Muscle layer of duodenum (tissue), 2 donors: ENCODE results near the gene PRAMEF17.
"Not testable (repeated sequence)": the region's sequence is repeated elsewhere in the genome, so short reads cannot be mapped to it uniquely, and the experiment has no call there.

ENCODE experiments used
- H3K27ac ChIP-seq: one replicate; pipeline ENCODE4 v1.7.0; 2013; ENCODE audit warnings: mild to moderate bottlenecking, low read length
- H3K27me3 ChIP-seq: one replicate; pipeline ENCODE4 v1.7.0; 2013; ENCODE audit warnings: low read depth, mild to moderate bottlenecking, control low read depth, low read length
- H3K36me3 ChIP-seq, 2 donors: one replicate each; pipeline ENCODE4 v1.7.0; 2013; ENCODE audit warnings: low read length in 2 of 2, control low read depth in 1 of 2, mild to moderate bottlenecking in 1 of 2; ENCODE audit not compliant: insufficient read depth in 2 of 2, control insufficient read depth in 1 of 2
- H3K4me1 ChIP-seq, 2 donors: one replicate each; pipeline ENCODE4 v1.7.0; 2013; ENCODE audit warnings: low read length in 2 of 2, mild to moderate bottlenecking in 2 of 2, control low read depth in 1 of 2, moderate library complexity in 1 of 2; ENCODE audit not compliant: insufficient read depth in 2 of 2, control insufficient read depth in 1 of 2
- H3K4me3 ChIP-seq, 2 donors: one replicate each; pipeline ENCODE4 v1.7.0; 2013; ENCODE audit warnings: low read length in 2 of 2, low read depth in 1 of 2, mild to moderate bottlenecking in 1 of 2
- H3K9me3 ChIP-seq, 2 donors: one replicate each; pipeline ENCODE4 v1.7.0; 2013; ENCODE audit warnings: low read length in 2 of 2, control low read depth in 1 of 2, mild to moderate bottlenecking in 1 of 2; ENCODE audit not compliant: control insufficient read depth in 1 of 2
- donor health status: healthy.

Gene PRAMEF17

DNA sequence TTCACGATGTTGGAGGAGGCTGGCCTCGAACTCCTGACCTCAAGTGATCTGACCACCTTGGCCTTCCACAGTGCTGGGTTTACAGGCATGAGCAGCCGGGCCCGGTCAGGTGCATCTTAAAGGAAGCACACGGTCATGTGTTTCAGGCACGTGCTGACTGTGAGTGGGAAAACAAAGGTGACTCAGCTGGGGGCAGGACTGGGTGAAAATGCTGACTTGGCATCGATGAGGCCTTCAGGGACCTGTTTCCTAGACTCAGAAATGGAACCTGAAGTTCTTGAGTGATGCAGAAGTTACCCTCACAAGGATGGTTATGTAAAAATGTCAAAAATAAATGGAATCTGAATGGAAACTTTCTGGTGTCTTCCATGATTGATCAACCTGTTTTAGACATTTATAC, 3.6 kb downstream of the PRAMEF17 start:
- H3K27me3 ChIP-seq, H3K9me3 ChIP-seq, H3K4me1 ChIP-seq, H3K36me3 ChIP-seq, H3K4me3 ChIP-seq, H3K27ac ChIP-seq: not testable (repeated sequence)

DNA sequence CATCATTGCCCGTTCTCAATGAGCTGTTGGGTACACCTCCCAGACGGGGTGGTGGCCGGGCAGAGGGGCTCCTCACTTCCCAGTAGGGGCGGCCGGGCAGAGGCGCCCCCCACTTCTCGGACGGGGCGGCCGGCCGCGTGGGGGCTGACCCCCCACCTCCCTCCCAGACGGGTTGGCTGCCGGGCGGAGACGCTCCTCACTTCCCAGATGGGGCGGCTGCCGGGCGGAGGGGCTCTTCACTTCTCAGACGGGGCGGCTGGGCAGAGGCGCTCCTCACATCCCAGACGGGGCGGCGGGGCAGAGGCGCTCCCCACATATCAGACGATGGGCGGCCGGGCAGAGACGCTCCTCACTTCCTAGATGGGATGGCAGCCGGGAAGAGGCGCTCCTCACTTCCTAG, 5.3 kb downstream of the PRAMEF17 start:
- H3K36me3 ChIP-seq, H3K27ac ChIP-seq, H3K4me3 ChIP-seq, H3K4me1 ChIP-seq, H3K27me3 ChIP-seq, H3K9me3 ChIP-seq: not testable (repeated sequence)

DNA sequence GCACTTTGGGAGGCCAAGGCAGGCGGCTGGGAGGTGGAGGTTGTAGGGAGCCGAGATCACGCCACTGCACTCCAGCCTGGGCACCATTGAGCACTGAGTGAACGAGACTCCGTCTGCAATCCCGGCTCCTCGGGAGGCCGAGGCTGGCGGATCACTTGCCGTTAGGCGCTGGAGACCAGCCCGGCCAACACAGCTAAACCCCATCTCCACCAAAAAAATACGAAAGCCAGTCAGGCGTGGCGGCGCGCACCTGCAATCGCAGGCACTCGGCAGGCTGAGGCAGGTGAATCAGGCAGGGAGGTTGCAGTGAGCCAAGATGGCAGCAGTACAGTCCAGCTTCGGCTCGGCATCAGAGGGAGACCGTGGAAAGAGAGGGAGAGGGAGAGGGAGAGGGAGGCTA, 5.9 kb downstream of the PRAMEF17 start:
- H3K9me3 ChIP-seq, H3K4me1 ChIP-seq, H3K36me3 ChIP-seq, H3K27me3 ChIP-seq, H3K27ac ChIP-seq, H3K4me3 ChIP-seq: not testable (repeated sequence)

DNA sequence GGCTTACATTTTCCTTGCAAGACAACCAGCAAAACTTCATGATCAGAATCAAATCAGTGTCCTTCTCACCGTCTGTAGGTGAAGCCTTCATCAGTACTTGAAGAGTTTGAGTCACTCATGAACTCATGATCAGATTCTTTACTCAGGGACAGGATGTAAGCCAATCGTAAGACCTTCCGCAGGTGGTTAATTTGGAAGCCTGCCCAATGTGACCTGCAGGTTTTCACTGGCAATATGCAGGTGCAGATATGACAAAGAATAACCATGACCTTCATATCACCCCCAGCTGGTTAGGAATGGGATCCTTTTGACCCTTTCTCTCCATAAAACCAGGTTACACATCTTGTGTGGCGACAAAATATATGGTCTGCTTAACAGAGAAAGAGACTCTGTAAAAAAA, 18.4 kb downstream of the PRAMEF17 start:
- H3K4me3 ChIP-seq = no peak overlapping the region
- no peaks in the 10 kb centered on the region for H3K36me3 ChIP-seq
- peaks cover 0 to 3% of the 10 kb centered on the region in 2 donors for H3K9me3 ChIP-seq
- no peak overlapping the region for H3K27ac ChIP-seq
- no peaks in the 10 kb centered on the region for H3K4me1 ChIP-seq
- H3K27me3 ChIP-seq = no peaks in the 10 kb centered on the region

DNA sequence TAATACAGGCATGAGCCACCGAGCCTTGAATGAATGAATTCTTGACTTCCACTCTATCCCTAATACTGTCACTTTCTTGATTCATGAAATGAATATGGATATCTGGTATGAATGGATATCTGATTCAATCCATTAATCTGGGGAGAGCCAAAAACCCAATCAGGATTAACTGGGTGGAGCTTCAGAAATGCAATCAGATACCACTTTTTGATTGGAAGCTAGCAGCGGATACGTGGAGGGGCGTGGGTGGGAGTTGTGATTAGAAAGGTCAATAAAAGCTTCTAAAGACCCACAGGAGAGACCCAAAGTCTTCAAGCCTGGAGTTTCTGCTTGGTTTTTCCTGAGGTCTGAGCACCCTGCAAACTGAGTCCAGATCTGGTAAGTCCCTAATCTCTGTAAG, 20.7 kb downstream of the PRAMEF17 start, which contains the start of gene PRAMEF20:
TSS of gene PRAMEF20 (plus strand) at position 301 of the 400 bp plus-strand sequence. CDS start 5,905 bp downstream, outside the sequence.
- not testable (repeated sequence) for H3K27me3 ChIP-seq, H3K36me3 ChIP-seq

DNA sequence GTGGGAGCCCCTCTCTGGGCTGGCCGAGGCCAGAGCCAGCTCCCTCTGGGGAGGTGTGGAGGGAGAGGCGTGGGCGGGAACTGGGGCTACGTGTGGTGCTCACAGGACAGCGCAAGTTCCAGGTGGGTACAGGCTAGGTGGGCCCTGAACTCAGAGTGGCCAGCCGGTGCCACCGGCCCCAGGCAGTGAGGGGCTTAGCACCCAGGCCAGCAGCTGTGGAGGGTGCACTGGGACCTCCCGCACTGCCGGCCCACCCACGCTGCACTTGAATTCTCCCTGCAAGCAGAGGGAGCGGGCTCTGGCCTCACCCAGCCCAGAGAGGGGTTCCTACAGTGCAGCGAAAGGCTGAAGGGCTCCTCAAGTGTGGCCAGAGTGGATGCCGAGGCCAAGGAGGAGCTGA, 41.1 kb downstream of the PRAMEF17 start:
- Histone ChIP-seq H3K27ac (no peak overlapping the region), H3K27me3 (peaks cover 2% of the 10 kb centered on the region), H3K4me3 (no peak overlapping the region), H3K4me1 (no peaks in the 10 kb centered on the region), H3K36me3 (no peaks in the 10 kb centered on the region), H3K9me3 (no peaks in the 10 kb centered on the region)

More for the DNA sequence above, 20.7 kb downstream of the PRAMEF17 start, which contains the start of gene PRAMEF20:
- H3K4me3 ChIP-seq, H3K27ac ChIP-seq, H3K9me3 ChIP-seq, H3K4me1 ChIP-seq: not testable (repeated sequence)

DNA sequence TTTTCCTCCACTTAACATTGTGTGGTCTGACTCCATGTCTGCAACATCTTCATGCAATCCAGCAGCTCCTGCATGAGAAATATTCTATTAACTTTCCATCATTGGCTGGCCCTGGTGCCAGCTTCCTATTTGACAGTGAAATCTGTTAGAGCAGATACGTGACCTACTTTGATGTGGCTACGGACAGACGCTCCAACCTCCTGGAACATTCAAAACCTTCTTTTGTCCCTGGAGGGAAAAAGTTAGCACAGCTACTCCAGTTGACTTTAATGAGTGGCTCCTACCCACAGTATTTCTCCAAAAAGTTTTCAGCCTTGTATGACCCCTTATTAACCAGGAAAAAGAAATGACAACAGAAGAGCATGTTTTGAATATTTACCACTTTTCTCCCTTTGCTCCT, 42.8 kb downstream of the PRAMEF17 start:
- Histone ChIP-seq H3K36me3 (no peaks in the 10 kb centered on the region), H3K27ac (no peak overlapping the region), H3K27me3 (peaks cover 11% of the 10 kb centered on the region), H3K9me3 (no peaks in the 10 kb centered on the region), H3K4me1 (no peaks in the 10 kb centered on the region), H3K4me3 (no peak overlapping the region)

DNA sequence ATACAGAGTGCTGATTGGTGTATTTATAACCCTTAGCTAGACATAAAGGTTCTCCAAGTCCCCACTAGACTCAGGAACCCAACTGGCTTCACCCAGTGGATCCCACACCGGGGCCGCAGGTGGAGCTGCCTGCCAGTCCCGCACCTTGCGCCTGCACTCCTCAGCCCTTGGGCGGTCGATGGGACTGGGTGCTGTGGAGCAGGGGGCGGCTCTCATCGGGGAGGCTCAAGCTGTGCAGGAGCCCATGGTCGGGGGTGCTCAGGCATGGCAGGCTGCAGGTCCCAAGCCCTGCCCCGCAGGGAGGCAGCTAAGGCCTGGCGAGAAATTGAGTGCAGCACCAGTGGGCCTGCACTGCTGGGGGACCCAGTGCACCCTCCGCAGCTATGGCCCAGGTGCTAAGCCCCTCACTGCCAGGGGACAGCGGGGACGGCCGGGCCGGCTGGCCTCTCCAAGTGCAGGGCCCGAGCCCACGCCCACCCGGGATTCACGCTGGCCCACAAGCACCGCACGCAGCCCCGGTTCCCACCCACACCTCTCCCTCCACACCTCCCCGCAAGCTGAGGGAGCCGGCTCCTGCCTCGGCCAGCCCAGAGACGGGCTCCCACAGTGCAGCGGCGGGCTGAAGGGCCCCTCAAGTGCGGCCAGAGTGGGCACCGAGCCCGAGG, 44.4 kb downstream of the PRAMEF17 start:
- not testable (repeated sequence) for H3K4me1 ChIP-seq, H3K36me3 ChIP-seq, H3K9me3 ChIP-seq, H3K27ac ChIP-seq, H3K4me3 ChIP-seq
- peaks cover 11% of the 10 kb centered on the region for H3K27me3 ChIP-seq

DNA sequence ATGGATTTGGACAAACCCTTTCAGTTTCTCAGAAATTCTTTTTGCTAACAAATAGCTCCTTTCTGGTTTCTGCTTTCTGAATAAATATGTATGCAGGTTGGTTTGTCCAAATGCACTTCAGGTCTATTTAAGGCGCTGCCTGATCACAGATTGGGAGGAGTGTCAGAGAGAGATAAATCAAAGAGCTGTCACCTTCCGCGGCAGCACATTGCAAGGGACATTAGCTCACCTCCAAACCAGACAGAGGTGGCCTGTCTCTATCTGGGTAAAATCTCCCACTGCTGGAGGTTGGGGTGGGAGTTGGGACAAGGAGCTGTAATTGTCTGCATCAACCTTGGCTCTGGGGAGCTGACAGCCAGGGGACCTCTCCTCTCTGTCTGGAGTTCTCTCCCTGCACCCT, 46.0 kb downstream of the PRAMEF17 start:
- Histone ChIP-seq H3K36me3 (no peaks in the 10 kb centered on the region), H3K27me3 (peaks cover 11% of the 10 kb centered on the region), H3K9me3 (no peaks in the 10 kb centered on the region), H3K4me3 (no peak overlapping the region), H3K27ac (no peak overlapping the region), H3K4me1 (no peaks in the 10 kb centered on the region)

DNA sequence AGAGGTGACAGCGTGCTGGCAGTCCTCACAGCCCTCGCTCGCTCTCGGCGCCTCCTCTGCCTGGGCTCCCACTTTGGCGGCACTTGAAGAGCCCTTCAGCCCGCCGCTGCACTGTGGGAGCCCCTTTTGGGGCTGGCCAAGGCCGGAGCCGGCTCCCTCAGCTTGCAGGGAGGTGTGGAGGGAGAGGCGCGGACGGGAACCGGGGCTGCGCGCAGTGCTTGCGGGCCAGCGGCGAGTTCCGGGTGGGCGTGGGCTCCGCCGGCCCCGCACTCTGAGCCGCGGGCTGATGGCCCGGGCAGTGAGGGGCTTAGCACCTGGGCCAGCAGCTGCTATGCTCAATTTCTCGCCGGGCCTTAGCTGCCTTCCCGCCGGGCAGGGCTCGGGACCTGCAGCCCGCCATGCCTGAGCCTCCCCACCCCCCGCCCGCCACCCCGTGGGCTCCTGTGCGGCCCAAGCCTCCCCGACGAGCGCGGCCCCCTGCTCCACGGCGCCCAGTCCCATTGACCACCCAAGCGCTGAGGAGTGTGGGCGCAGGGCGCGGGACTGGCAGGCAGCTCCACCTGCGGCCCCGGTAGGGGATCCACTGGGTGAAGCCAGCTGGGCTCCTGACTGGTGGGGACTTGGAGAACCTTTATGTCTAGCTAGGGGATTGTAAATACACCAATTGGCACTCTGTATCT, 49.8 kb downstream of the PRAMEF17 start:
- not testable (repeated sequence) for H3K27ac ChIP-seq, H3K4me3 ChIP-seq, H3K36me3 ChIP-seq, H3K9me3 ChIP-seq, H3K4me1 ChIP-seq
- peaks cover 11% of the 10 kb centered on the region for H3K27me3 ChIP-seq
